Effector memory CD4-positive, alpha-beta T cell (primary cell): Measurements from ENCODE around the gene HS6ST1.
"Not testable (repeated sequence)": the region's sequence is repeated elsewhere in the genome, so short reads cannot be mapped to it uniquely, and the experiment has no call there.

Experiments used
- DNase-seq, 3 donors: peaks; one replicate each; pipeline ENCODE4 v3.0.0-alpha.2; 2020
- H3K27ac ChIP-seq: 2 replicates; pipeline ENCODE4 v1.7.0; 2013; ENCODE audit warnings: mild to moderate bottlenecking, low read length, moderate library complexity; ENCODE audit not compliant: insufficient read depth, poor library complexity, severe bottlenecking
- H3K27me3 ChIP-seq: replicated peaks from 2 replicates; pipeline ENCODE4 v1.7.0; 2013; ENCODE audit warnings: mild to moderate bottlenecking, low read length; ENCODE audit not compliant: insufficient read depth, control insufficient read depth, poor library complexity, severe bottlenecking
- H3K36me3 ChIP-seq: 2 replicates; pipeline ENCODE4 v1.7.0; 2013; ENCODE audit warnings: mild to moderate bottlenecking, low read length, moderate library complexity; ENCODE audit not compliant: control insufficient read depth, insufficient read depth
- H3K4me1 ChIP-seq: 2 replicates; pipeline ENCODE4 v1.7.0; 2013; ENCODE audit warnings: low read length, mild to moderate bottlenecking; ENCODE audit not compliant: control insufficient read depth, insufficient read depth, poor library complexity, severe bottlenecking
- H3K4me3 ChIP-seq: 2 replicates; pipeline ENCODE4 v1.7.0; 2013; ENCODE audit warnings: low read length, low read depth, mild to moderate bottlenecking; ENCODE audit not compliant: insufficient read depth, poor library complexity, severe bottlenecking
- H3K9me3 ChIP-seq: 2 replicates; pipeline ENCODE4 v1.7.0; 2013; ENCODE audit warnings: mild to moderate bottlenecking, low read length, moderate library complexity; ENCODE audit not compliant: control insufficient read depth

Gene HS6ST1

DNA sequence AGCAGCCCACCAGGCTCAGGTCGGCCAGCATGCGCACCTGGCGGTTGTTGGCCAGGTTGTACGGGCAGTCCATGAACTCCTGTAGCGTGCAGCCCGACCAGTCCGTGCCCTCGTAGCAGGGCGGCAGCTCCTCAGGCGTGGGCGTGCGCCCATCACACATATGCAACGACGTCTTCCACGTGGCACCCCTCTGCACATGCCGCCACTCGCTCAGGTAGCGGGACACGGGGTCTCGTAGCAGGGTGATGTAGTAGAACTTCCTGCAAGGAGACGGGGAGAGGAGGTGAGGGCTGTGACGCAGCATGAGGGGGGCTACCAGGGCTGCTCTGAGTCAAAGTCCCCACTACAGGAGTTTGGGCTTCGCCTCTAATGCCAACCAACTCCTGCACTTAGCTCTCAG lies 50.1 kb downstream of the HS6ST1 start:
- not testable (repeated sequence) for H3K4me3 ChIP-seq, H3K27me3 ChIP-seq, H3K27ac ChIP-seq, DNase-seq, H3K4me1 ChIP-seq, H3K9me3 ChIP-seq, H3K36me3 ChIP-seq

DNA sequence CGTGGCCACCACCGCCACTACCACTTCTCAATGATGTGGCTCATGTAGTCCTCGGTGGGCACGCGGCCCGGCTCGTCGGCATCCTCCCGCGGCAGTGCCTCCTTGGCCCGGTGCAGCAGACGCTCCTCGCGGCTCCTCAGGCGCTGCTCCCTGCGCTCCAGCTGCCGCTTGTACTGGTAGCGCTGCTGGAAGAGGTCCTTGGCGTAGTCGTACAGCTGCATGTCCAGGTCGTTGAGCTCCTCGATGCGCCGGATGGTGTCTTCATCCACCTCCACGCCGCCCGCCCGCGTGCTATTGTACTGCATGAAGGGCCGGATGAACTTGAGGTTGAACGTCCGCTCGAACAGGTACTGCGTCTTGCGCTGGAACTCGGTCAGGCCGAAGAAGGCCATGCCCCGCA lies 50.5 kb downstream of the HS6ST1 start:
- not testable (repeated sequence) for H3K4me3 ChIP-seq, H3K4me1 ChIP-seq, H3K27me3 ChIP-seq, H3K9me3 ChIP-seq, DNase-seq, H3K27ac ChIP-seq, H3K36me3 ChIP-seq

DNA sequence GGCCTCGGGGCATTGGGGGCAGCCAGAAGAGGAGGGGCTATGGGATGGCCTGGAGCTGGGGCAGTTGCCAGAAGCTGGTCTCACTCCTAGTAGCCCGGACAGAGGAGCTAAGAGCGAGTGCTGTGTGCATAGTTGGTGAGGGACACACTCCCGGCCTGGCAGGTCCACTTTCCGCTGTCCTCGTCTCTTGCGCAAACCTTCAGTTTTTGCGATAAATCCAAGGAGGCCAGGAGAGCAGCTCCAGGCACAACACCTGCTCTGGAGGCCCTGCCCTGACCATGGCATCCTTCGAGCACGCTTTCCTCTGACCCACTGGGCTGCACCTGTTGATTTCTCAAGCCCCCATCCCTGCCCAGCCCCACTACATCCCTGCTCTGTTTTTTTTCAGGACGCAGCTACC lies 51.0 kb downstream of the HS6ST1 start:
- H3K27ac ChIP-seq, DNase-seq, H3K4me1 ChIP-seq, H3K27me3 ChIP-seq, H3K36me3 ChIP-seq, H3K9me3 ChIP-seq, H3K4me3 ChIP-seq: not testable (repeated sequence)

DNA sequence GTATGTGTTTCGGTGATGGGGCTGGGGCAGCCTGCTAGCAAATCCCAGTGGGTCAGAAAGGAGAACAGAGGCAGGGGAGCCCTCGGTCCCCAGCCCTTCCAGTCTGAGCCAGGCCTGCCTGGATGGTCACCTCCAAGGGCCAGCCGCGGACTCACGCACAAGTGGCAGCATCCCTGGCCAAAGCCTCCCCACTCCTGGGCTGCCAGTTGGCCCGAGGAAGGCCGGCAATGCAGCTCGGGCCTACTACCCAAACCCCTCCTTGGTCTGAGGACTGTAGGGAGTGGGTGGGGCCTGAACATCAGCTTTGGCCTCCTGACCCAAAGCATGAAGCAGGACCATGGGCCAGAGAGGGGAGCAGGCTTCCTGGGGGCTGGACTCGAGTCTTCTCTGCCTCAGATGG lies 51.5 kb downstream of the HS6ST1 start:
- H3K4me3 ChIP-seq, DNase-seq, H3K36me3 ChIP-seq, H3K4me1 ChIP-seq, H3K27me3 ChIP-seq, H3K9me3 ChIP-seq, H3K27ac ChIP-seq: not testable (repeated sequence)

DNA sequence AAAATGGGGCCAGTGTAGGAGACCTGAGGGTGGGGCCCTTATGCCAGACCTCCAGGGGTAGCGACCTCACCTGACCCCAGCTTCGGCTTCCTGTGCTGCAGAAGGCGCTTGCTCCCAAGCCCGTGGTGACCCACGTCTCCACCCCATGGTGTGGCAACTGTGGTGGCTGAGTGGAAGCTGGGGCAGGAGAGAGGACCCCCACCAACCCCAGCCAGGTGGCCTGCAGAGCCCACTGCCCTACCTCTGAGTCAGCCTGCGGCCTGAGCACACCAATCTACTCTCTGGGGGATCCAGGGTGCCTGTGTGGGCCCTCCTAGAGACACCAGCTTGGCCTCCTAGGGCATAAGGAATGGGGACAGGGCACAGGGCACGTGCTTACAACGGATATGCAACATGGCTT lies 52.2 kb downstream of the HS6ST1 start:
- H3K4me1 ChIP-seq, H3K27ac ChIP-seq, H3K27me3 ChIP-seq, H3K36me3 ChIP-seq, H3K9me3 ChIP-seq, H3K4me3 ChIP-seq, DNase-seq: not testable (repeated sequence)

DNA sequence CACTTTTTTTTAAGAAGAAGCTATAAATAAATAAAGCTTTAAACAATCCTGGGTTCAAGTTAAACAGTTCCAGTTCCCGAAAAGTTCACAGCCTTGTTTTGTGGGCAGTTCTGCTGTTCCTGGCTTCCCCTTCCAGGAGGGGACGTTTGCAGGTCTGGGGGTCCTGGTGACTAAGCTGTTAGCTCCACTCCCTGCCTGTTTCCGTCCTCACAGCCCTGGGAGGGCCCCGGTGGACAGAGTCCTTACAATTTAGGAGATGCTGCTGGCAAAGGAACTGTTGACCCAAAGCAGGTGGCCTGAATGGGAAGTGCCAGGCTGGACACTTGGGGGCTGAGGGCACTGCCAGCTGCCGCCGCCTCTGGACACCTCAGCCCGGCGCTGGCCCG lies 53.1 kb downstream of the HS6ST1 start:
- H3K9me3 ChIP-seq, H3K27ac ChIP-seq, H3K36me3 ChIP-seq, H3K4me3 ChIP-seq, H3K27me3 ChIP-seq, DNase-seq, H3K4me1 ChIP-seq: not testable (repeated sequence)

DNA sequence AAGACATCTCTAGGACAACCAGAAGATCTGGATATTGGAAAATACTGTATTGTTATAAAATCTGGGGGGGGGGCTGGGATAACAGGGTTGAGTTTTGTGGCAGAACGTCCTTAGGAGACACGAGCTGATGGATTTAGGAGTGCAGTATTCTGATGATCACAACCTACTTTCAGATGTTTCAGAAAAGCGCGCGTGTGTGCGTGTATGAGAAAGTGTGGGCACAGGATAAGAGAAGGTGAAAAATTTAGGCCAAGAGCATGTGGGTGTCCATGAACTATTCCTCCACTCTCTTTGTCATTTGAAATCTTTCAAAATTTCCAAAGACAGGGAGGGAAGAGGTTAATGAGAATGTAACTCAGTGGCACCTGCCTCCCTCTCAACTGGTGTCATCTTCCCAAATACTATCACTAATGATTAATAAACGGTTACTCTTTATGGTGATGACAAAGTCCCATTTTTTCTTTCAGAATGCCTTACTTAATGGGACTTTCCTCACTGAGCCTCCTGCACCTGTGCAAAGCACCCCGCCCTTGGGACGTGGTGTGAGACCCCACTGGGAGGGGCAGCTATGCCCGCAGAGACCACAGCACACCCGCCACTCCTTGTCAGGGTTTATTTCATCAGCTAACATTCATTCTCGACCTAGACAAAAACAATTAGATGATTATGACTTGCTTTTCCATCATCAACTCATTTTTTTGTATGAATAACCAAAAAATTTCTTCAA lies 53.6 kb downstream of the HS6ST1 start:
- Histone ChIP-seq H3K9me3 (no peaks in the 10 kb centered on the region), H3K4me1 (no peaks in the 10 kb centered on the region), H3K4me3 (no peak overlapping the region), H3K36me3 (no peaks in the 10 kb centered on the region), H3K27ac (no peak overlapping the region), H3K27me3 (no peaks in the 10 kb centered on the region)
- DNase-seq, result no peak

DNA sequence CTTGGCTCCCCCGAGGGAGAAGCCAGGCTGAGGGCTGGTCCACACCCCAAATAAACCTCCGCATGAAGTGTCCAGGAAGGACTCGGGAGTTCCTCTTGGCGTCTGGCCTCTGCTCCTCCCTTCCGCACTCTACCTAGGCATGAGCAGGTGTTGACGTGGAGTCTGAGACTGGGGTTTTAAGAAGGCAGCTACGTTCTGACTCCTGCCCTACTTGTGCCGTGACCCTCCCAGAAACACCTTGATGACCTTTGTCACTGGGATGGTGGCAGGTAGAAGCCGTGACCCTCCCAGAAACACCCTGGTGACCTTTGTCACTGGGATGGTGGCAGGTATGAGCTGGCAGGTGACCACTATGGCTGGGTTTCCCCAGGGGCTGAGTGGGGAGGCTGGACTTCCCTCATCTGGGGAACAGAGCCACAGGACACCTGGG lies 54.8 kb downstream of the HS6ST1 start:
- no peak for DNase-seq
- Histone ChIP-seq H3K9me3 (no peaks in the 10 kb centered on the region), H3K27ac (no peak overlapping the region), H3K4me3 (no peak overlapping the region), H3K4me1 (no peaks in the 10 kb centered on the region), H3K27me3 (no peaks in the 10 kb centered on the region), H3K36me3 (no peaks in the 10 kb centered on the region)

DNA sequence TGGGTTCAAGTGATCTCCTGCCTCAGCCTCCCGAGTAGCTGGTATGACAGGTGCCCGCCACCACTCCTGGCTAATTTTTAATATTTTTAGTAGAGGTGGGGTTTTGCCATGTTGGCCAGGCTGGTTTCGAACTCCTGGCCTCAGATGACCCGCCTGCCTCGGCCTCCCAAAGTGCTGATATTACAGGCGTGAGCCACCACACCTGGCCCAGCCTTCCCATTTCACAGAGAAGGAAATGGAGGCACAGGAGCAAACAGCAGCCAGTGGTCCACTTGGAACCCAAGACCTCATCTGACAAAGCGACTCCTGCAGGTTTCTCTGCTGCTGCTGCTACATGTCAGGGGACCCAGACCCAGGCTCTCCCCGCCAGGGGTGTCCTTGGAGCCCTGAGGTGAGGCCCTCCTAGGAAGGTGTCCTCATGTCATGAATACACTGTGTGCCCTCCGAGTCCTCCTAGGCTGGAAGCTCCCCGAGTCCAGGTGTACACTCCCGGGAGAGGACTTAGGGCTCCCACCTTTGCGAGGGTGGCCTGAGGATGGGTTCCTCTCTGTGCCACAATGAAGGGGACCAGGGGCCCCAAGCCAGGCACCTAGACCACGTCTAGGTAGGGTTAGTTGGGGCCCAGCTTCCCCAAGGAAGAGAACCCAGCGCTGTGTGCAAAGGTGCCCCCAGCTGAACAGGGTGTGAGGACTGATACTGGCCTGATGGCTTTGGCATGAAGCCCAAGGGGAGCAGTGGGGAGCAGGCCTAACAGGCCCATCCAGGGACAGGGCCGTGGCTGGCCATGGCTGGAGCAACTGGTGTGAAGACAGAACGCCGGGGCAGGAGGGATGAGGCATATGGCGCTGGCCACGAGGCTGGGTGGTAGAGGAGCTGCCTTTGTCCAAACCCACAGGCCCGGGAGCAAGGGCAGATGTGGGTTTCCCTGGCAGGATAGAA lies 56.1 kb downstream of the HS6ST1 start:
- no peaks in the 10 kb centered on the region for H3K9me3 ChIP-seq
- no peak overlapping the region for H3K4me3 ChIP-seq
- no peaks in the 10 kb centered on the region for H3K27me3 ChIP-seq
- no peak for DNase-seq
- H3K36me3 ChIP-seq, result no peaks in the 10 kb centered on the region
- H3K27ac ChIP-seq, result no peak overlapping the region
- no peaks in the 10 kb centered on the region for H3K4me1 ChIP-seq
